SH-SY5Y (cell line): ENCODE measurements around the gene TEX11.

Source experiments
- GATA2 ChIP-seq: IDR thresholded peaks from 2 replicates; pipeline ENCODE4 v1.6.1; 2011; ENCODE audit warnings: mild to moderate bottlenecking, low read depth, low read length
- GATA3 ChIP-seq: IDR thresholded peaks from 2 replicates; pipeline ENCODE4 v1.6.1; 2011; ENCODE audit warnings: low read depth, mild to moderate bottlenecking, low read length, moderate library complexity

DNA sequence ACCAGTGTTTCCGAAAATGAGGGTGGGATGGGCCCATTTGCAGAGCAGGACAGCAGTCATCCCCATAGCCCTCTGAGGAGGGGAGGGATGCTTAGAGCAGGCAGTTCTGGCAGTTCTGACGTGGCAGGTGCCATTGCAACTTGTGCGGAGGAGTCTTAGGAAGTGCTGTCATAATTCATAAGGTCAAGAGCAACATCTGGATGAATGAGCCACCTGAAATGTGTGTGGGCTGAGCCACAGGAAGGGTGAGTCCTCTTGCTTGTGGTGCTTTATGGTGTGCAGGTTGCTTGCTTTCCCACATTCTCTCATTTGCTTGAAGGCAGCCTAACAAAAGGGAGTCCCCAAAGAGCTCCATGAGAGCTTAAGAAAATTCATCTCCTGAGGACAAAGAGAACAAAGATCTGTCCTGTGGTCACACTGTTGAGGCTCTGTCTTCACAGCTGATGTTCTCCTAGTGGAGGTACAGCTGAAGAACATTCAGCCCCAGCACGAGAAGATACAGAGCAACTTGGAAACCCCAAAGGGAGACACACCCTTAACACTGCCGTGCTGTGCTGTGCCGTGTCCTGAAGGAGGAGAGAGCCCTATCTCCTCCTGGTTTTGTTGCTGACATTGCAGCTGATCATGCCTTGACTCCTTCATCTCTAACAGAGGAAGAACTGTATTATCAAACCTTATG lies 403.6 kb downstream of the TEX11 start:
- no peak for TF ChIP-seq GATA2
- no peak for TF ChIP-seq GATA3
